Rectal smooth muscle tissue (tissue), 1 donor: ENCODE measurements around the gene CPNE7.

Experiments
- H3K27ac ChIP-seq: one replicate; pipeline ENCODE4 v1.7.0; 2013; ENCODE audit warnings: low read depth, low read length, inconsistent platforms
- H3K27me3 ChIP-seq: one replicate; pipeline ENCODE4 v1.7.0; 2013; ENCODE audit warnings: low read length; ENCODE audit not compliant: control insufficient read depth, insufficient read depth
- H3K36me3 ChIP-seq: one replicate; pipeline ENCODE4 v1.7.0; 2013; ENCODE audit warnings: low read length; ENCODE audit not compliant: control insufficient read depth, insufficient read depth
- H3K4me1 ChIP-seq: one replicate; pipeline ENCODE4 v1.7.0; 2013; ENCODE audit warnings: low read length; ENCODE audit not compliant: control insufficient read depth, insufficient read depth
- H3K4me3 ChIP-seq: one replicate; pipeline ENCODE4 v1.7.0; 2013; ENCODE audit warnings: low read length
- H3K9ac ChIP-seq: one replicate; pipeline ENCODE4 v1.7.0; 2013; ENCODE audit warnings: low read length

CPNE7 gene

GRCh38 chr16:89553733-89554132, 21.8 kb upstream of the CPNE7 start:
- Histone ChIP-seq H3K9ac (no peak overlapping the region), H3K36me3 (peaks cover 38% of the 10 kb centered on the region), H3K27me3 (no peaks in the 10 kb centered on the region), H3K4me3 (no peak overlapping the region), H3K4me1 (no peaks in the 10 kb centered on the region), H3K27ac (no peak overlapping the region)

- Histone ChIP-seq H3K4me1 (no peaks in the 10 kb centered on the region), H3K9ac (no peak overlapping the region), H3K27me3 (no peaks in the 10 kb centered on the region), H3K4me3 (no peak overlapping the region), H3K27ac (no peak overlapping the region), H3K36me3 (peaks cover 38% of the 10 kb centered on the region)
Measured at GRCh38 chr16:89554343-89554742, 21.2 kb upstream of the CPNE7 start.

GRCh38 chr16:89555265-89555664, 20.3 kb upstream of the CPNE7 start:
- Histone ChIP-seq H3K27me3 (no peaks in the 10 kb centered on the region), H3K36me3 (peaks cover 34% of the 10 kb centered on the region), H3K27ac (no peak overlapping the region), H3K4me3 (no peak overlapping the region), H3K9ac (no peak overlapping the region), H3K4me1 (no peaks in the 10 kb centered on the region)

DNA sequence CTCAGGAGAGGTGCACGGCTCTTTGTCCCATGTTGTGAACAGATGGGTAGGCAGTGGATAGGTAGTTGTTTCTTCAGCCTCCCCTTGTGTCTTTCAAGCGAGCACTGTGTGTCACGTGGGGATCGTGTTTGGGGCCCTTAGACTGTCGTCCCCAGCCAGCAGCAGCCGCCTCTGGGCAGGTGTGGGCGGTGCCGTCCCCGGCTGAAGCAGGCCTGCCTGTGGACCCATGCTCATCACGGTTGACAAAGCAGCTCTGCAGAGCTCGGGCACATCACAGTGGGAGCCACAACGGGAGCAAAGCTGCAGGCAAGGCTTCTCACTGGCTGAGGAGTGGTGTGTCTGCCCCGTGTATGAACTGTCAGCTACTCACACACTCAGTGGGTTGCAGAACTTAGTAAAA, 19.8 kb upstream of the CPNE7 start:
- H3K36me3 ChIP-seq: peaks cover 31% of the 10 kb centered on the region

DNA sequence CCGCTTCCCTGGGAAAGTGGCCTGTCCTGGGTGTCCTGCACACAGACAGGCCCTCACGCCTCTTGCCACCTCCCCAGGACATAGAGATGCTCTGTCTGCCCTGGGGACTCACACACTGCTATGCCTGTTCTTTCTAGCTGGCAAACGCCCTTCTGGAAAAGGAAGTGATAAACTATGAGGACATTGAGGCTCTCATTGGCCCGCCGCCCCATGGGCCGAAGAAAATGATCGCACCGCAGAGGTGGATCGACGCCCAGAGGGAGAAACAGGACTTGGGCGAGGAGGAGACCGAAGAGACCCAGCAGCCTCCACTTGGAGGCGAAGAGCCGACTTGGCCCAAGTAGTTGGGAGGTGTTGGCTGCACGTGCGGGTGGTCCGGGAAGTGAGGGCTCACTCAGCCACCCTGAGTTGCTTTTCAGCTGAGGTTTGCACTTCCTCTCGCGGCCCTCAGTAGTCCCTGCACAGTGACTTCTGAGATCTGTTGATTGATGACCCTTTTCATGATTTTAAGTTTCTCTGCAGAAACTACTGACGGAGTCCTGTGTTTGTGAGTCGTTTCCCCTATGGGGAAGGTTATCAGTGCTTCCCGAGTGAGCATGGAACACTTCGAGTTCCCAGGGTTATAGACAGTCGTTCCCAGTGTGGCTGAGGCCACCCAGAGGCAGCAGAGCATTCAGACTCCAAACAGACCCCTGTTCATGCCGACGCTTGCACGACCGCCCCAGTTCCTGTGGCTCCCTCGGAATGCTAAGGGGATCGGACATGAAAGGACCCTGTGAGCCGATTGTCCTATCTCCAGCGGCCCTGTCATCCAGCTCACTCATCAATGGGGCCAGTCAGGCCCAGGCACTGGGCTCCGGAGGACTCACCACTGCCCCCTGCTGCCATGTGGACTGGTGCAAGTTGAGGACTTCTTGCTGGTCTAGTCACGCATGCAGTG, 18.5 kb upstream of the CPNE7 start:
- Histone ChIP-seq H3K9ac (no peak overlapping the region), H3K27me3 (no peaks in the 10 kb centered on the region), H3K4me3 (no peak overlapping the region), H3K36me3 (peaks cover 30% of the 10 kb centered on the region), H3K4me1 (peaks cover 7% of the 10 kb centered on the region), H3K27ac (no peak overlapping the region)

More for the DNA sequence above, 19.8 kb upstream of the CPNE7 start:
- H3K27me3 ChIP-seq: no peaks in the 10 kb centered on the region
- no peak overlapping the region for H3K4me3 ChIP-seq
- no peak overlapping the region for H3K27ac ChIP-seq
- no peak overlapping the region for H3K9ac ChIP-seq
- H3K4me1 ChIP-seq: no peaks in the 10 kb centered on the region

- H3K27ac ChIP-seq: no peak overlapping the region
- H3K36me3 ChIP-seq: peaks cover 33% of the 10 kb centered on the region
- no peak overlapping the region for H3K9ac ChIP-seq
- no peaks in the 10 kb centered on the region for H3K27me3 ChIP-seq
- H3K4me3 ChIP-seq: no peak overlapping the region
- peaks cover 8% of the 10 kb centered on the region for H3K4me1 ChIP-seq
Measured at GRCh38 chr16:89557690-89558490, 17.7 kb upstream of the CPNE7 start.

GRCh38 chr16:89560378-89561141, 15.0 kb upstream of the CPNE7 start, which contains the start of gene RPL13:
TSS of gene RPL13 (plus strand) at chr16:89560682. CDS start at chr16:89560960, 278 bp downstream.
- H3K9ac ChIP-seq: peak within 1 kb of the TSS; percentile 90
- peak within 1 kb of the TSS; percentile 82 for H3K4me3 ChIP-seq
- peaks cover 44% of the 10 kb centered on the region for H3K36me3 ChIP-seq
- H3K4me1 ChIP-seq: peaks cover 10% of the 10 kb centered on the region
- peak within 1 kb of the TSS; percentile 99 for H3K27ac ChIP-seq
- H3K27me3 ChIP-seq: no peaks in the 10 kb centered on the region

- Histone ChIP-seq H3K27me3 (no peaks in the 10 kb centered on the region), H3K4me3 (peak overlapping the region; percentile 82), H3K4me1 (peaks cover 14% of the 10 kb centered on the region), H3K9ac (peak overlapping the region; percentile 90), H3K36me3 (peaks cover 37% of the 10 kb centered on the region), H3K27ac (peak overlapping the region; percentile 99)
Measured at GRCh38 chr16:89561142-89561883, 14.2 kb upstream of the CPNE7 start.

DNA sequence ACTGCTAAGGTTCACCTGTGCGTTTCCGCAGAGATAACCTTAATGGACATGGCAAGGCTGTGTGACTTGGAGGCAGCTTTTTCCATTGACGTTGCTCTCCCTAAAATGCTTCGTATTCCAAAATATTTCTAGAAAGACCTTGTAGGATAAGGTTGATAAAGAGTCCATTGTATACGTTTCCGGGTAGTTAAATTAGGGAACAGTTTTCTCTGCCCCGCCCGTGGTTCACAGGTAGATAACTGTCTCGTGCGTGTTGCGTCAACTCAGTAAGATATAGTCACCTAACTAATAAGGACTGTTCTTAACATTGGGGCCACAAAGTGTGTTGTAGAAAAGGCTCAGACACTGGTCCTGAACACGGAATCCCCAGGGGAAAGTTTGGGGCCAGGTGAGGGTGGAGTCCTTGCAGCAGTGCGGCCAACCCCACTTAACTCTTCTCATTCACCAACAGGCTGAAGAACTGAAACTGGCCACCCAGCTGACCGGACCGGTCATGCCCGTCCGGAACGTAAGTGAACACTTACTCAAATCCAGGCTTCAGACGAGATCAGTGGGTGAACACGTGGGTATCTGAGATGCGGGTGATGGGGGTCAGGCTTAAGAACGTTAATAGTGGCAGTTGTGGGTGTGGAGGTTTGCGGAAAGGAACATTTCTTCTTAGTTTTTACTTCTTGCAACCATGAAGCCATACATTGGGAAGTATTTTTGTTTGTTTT, 13.5 kb upstream of the CPNE7 start:
- H3K4me1 ChIP-seq: peaks cover 14% of the 10 kb centered on the region
- peak overlapping the region; percentile 82 for H3K4me3 ChIP-seq
- peaks cover 33% of the 10 kb centered on the region for H3K36me3 ChIP-seq
- H3K9ac ChIP-seq: no peak overlapping the region
- H3K27me3 ChIP-seq: no peaks in the 10 kb centered on the region
- H3K27ac ChIP-seq: no peak overlapping the region

DNA sequence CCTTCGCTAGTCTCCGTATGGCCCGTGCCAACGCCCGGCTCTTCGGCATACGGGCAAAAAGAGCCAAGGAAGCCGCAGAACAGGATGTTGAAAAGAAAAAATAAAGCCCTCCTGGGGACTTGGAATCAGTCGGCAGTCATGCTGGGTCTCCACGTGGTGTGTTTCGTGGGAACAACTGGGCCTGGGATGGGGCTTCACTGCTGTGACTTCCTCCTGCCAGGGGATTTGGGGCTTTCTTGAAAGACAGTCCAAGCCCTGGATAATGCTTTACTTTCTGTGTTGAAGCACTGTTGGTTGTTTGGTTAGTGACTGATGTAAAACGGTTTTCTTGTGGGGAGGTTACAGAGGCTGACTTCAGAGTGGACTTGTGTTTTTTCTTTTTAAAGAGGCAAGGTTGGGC, 12.6 kb upstream of the CPNE7 start:
- Histone ChIP-seq H3K4me3 (no peak overlapping the region), H3K4me1 (peaks cover 14% of the 10 kb centered on the region), H3K9ac (no peak overlapping the region), H3K36me3 (peaks cover 31% of the 10 kb centered on the region), H3K27me3 (no peaks in the 10 kb centered on the region), H3K27ac (no peak overlapping the region)
